K562 (cell line): ENCODE measurements around the gene EN1. TPM values are rescaled to one million over a fixed set of nuclear protein-coding genes. Genes with fewer than 3 reads are reported as not detected.

Source experiments
- ATAC-seq: fragments of 200-7000 bp; cut with Tn5 transposase; 3 replicates; pipeline ENCODE4 v1.9.1; 2020; ENCODE audit warnings: moderate library complexity
- BruUV-seq: library from RNA; stranded (reverse); fragments of 400-500 nt; replicated peaks from 2 replicates; lab custom pipeline; 2021; lab: Mats Ljungman, UMichigan
- CTCF ChIA-PET: fragments of 300-600 bp; formaldehyde crosslinking; extraction: SDS; loops from one replicate; lab custom pipeline; 2021; ENCODE audit warnings: low intra/inter-chr PET ratio; lab: Yijun Ruan, JAX
- POLR2A ChIA-PET: fragments of 300-600, 350-650 bp; sonication (Branson Sonifier 250); formaldehyde crosslinking; extraction: SDS; loops from one replicate; lab custom pipeline; 2021; ENCODE audit warnings: antibody characterized with exemption, inconsistent platforms; lab: Yijun Ruan, JAX
- DNase-seq, 4 experiments: peaks; one replicate each; pipeline versions ENCODE4 v3.0.0 to v3.0.0-alpha.2; 2011 to 2018; ENCODE audit warnings: low spot score in 3 of 4, mixed read lengths in 3 of 4; ENCODE audit errors: extremely low read depth in 1 of 4
- FAIRE-seq: peaks from 2 replicates; lab custom pipeline; 2011; peaks lifted over from hg19 to GRCh38; lab: Jason Lieb, UNC
- H2AFZ ChIP-seq: 2 replicates; pipeline ENCODE4 v1.6.0; 2011; ENCODE audit warnings: low read depth, low read length, control low read depth, inconsistent platforms
- H3K27ac ChIP-seq: fragments of 200-600 bp; 3 replicates; pipeline ENCODE4 v1.8.0; 2011; ENCODE audit warnings: low read depth, mild to moderate bottlenecking, control low read depth, inconsistent platforms, low read length, moderate library complexity, mixed read lengths; ENCODE audit errors: extremely low read depth
- H3K27me3 ChIP-seq, 2 experiments: fragments of 300-600 bp in 1 of 2; 2 replicates in 1 of 2; 3 replicates in 1 of 2; pipeline versions ENCODE4 v1.6.0 to v1.8.0; 2011; ENCODE audit warnings: inconsistent platforms in 2 of 2, low read length in 2 of 2, mild to moderate bottlenecking in 1 of 2, mixed read lengths in 1 of 2, moderate library complexity in 1 of 2; ENCODE audit not compliant: control insufficient read depth in 2 of 2, insufficient read depth in 2 of 2
- H3K36me3 ChIP-seq: fragments of 300-600 bp; 3 replicates; pipeline ENCODE4 v1.8.0; 2011; ENCODE audit warnings: mild to moderate bottlenecking, low read length, inconsistent platforms; ENCODE audit not compliant: control insufficient read depth, insufficient read depth
- H3K4me1 ChIP-seq, 2 experiments: fragments of 200-600 bp in 1 of 2; replicated peaks in 1 of 2; 2 replicates in 1 of 2; 3 replicates in 1 of 2; pipeline versions ENCODE4 v1.5.1 to v1.8.0; 2011; ENCODE audit warnings: inconsistent platforms in 2 of 2, low read length in 2 of 2, mild to moderate bottlenecking in 1 of 2, mixed read lengths in 1 of 2, moderate library complexity in 1 of 2; ENCODE audit not compliant: control insufficient read depth in 2 of 2, insufficient read depth in 2 of 2
- H3K4me2 ChIP-seq: 2 replicates; pipeline ENCODE4 v1.6.1; 2011; ENCODE audit warnings: low read length, control low read depth, inconsistent platforms, mixed read lengths; ENCODE audit not compliant: insufficient read depth
- H3K4me3 ChIP-seq: fragments of 200-600 bp; sonication (generic), shearing (Covaris generic); 2 replicates; pipeline ENCODE4 v1.5.1; 2016; ENCODE audit warnings: control low read depth, inconsistent platforms
- H3K79me2 ChIP-seq: fragments of 200-600 bp; 3 replicates; pipeline ENCODE4 v1.8.0; 2011; ENCODE audit warnings: low read length, inconsistent platforms; ENCODE audit not compliant: control insufficient read depth, insufficient read depth
- H3K9ac ChIP-seq, 2 experiments: 2 replicates each; pipeline versions ENCODE4 v1.6.0 to v1.6.1; 2011; ENCODE audit warnings: low read depth in 2 of 2, low read length in 2 of 2, control low read depth in 1 of 2, inconsistent platforms in 1 of 2, mild to moderate bottlenecking in 1 of 2, mixed read lengths in 1 of 2; ENCODE audit not compliant: insufficient read depth in 1 of 2
- H3K9me1 ChIP-seq: one replicate; pipeline ENCODE4 v1.6.0; 2011; ENCODE audit warnings: inconsistent platforms, mild to moderate bottlenecking, low read length, moderate library complexity; ENCODE audit not compliant: control insufficient read depth, insufficient read depth
- H3K9me3 ChIP-seq: replicated peaks from 2 replicates; pipeline ENCODE4 v1.5.1; 2011; ENCODE audit warnings: low read depth, low read length, inconsistent platforms; ENCODE audit not compliant: control insufficient read depth, insufficient read depth
- H4K20me1 ChIP-seq: replicated peaks from 2 replicates; pipeline ENCODE4 v1.6.1; 2011; ENCODE audit warnings: low read length, inconsistent platforms, mixed read lengths; ENCODE audit not compliant: control insufficient read depth, insufficient read depth
- ARID1B ChIP-seq: fragments of 450-650 bp; IDR thresholded peaks from 2 replicates; pipeline ENCODE4 v1.6.1; 2016; ENCODE audit warnings: antibody characterized with exemption, mild to moderate bottlenecking, inconsistent platforms
- CREM ChIP-seq: IDR thresholded peaks from 2 replicates; pipeline ENCODE4 v1.6.1; 2014; ENCODE audit warnings: antibody characterized with exemption, low read depth
- JUN ChIP-seq, 2 experiments: sonication (generic) in 1 of 2; formaldehyde crosslinking in 1 of 2; IDR thresholded peaks; 2 replicates each; pipeline versions ENCODE4 v1.6.1 to v1.8.0; 2012 to 2022; ENCODE audit warnings: borderline replicate concordance in 2 of 2, mild to moderate bottlenecking in 2 of 2, improper control_type of control experiment in 1 of 2, low read depth in 1 of 2, low read length in 1 of 2, missing genetic modification reagents in 1 of 2
- KLF16 ChIP-seq: IDR thresholded peaks from 2 replicates; pipeline ENCODE4 v1.6.1; 2016; ENCODE audit warnings: antibody characterized with exemption
- MTA2 ChIP-seq: fragments of 450-650 bp; IDR thresholded peaks from 2 replicates; pipeline ENCODE4 v1.6.1; 2016; ENCODE audit warnings: low read depth
- NCOR1 ChIP-seq: fragments of 450-650 bp; IDR thresholded peaks from 2 replicates; pipeline ENCODE4 v1.6.1; 2016; ENCODE audit warnings: mild to moderate bottlenecking, moderate library complexity
- SIX5 ChIP-seq, 2 experiments: IDR thresholded peaks; 2 replicates each; pipeline ENCODE4 v1.6.1; 2011; ENCODE audit warnings: low read length in 2 of 2, borderline replicate concordance in 1 of 2, low read depth in 1 of 2, mild to moderate bottlenecking in 1 of 2, moderate library complexity in 1 of 2; ENCODE audit not compliant: insufficient read depth in 1 of 2
- STAT6 ChIP-seq: sonication (generic); formaldehyde crosslinking; IDR thresholded peaks from 2 replicates; pipeline ENCODE4 v1.8.1; 2023; ENCODE audit warnings: mild to moderate bottlenecking, missing genetic modification reagents
- TAF7 ChIP-seq: fragments of 450-650 bp; IDR thresholded peaks from 2 replicates; pipeline ENCODE4 v1.6.1; 2016; ENCODE audit warnings: missing genetic modification characterization, missing compliant biosample characterization
- TCF15 ChIP-seq: fragments of 250-450 bp; sonication (Bioruptor Pico); IDR thresholded peaks from 2 replicates; pipeline ENCODE4 v1.8.0; 2022; ENCODE audit warnings: moderate library complexity, mild to moderate bottlenecking, inconsistent platforms
- YBX1 ChIP-seq: fragments of 450-650 bp; IDR thresholded peaks from 2 replicates; pipeline ENCODE4 v1.7.1; 2016; ENCODE audit warnings: mild to moderate bottlenecking
- ZHX1 ChIP-seq: fragments of 150-350 bp; conservative IDR thresholded peaks from 2 replicates; pipeline ENCODE4 v1.6.1; 2014; ENCODE audit warnings: low read length
- ZNF175 ChIP-seq: fragments of 200-800 bp; sonication (Bioruptor generic); IDR thresholded peaks from 2 replicates; pipeline ENCODE4 v1.6.1; 2016; ENCODE audit warnings: low read depth, mild to moderate bottlenecking, missing genetic modification characterization, missing compliant biosample characterization
- ZNF384 ChIP-seq: IDR thresholded peaks from 2 replicates; pipeline ENCODE4 v1.6.1; 2012; ENCODE audit warnings: low read depth, low read length, improper control_type of control experiment
- ZNF644 ChIP-seq: fragments of 200-800 bp; sonication (Bioruptor generic); IDR thresholded peaks from 2 replicates; pipeline ENCODE4 v1.6.1; 2016; ENCODE audit warnings: low read depth, missing genetic modification characterization, missing compliant biosample characterization
- WGBS: fragments of 100-300 bp; shearing (Covaris generic); methylation state at CpG from one replicate; pipeline ENCODE4 v1.1.6; 2016; ENCODE audit warnings: low coverage, mixed read lengths; ENCODE audit not compliant: insufficient coverage; ENCODE audit errors: missing lambda C conversion rate; 5-methylcytosine and 5-hydroxymethylcytosine counted together
- in situ Hi-C: fragments of 300-500 bp; cut with MboI; formaldehyde crosslinking; loops from 4 replicates; pipeline ENCODE4 v1.15.0; 2018; ENCODE audit warnings: inconsistent platforms, mixed read lengths
- intact Hi-C: fragments of 100-400 bp; cut with micrococcal nuclease; formaldehyde crosslinking; loops from 2 replicates; pipeline ENCODE4 v1.14.2; 2022
- polyA plus RNA-seq, 8 experiments: library from polyadenylated mRNA; depleted of rRNA in 4 of 8; stranded (reverse) in 5 of 8; unstranded in 3 of 8; fragments of >200 nt; fragmentation: Nextera tagmentation in 2 of 8; fragmentation: Illumina TruSeq in 1 of 8; extraction: Ambion mirVana in 2 of 8; extraction: Trizol in 1 of 8; gene quantifications; 2 replicates each; pipeline versions ENCODE4 v1.2.1 to v1.2.3, GENCODE V29; 2011 to 2014; ENCODE audit warnings: inconsistent platforms in 1 of 8, missing spikeins in 1 of 8
- total RNA-seq, 7 experiments: library from RNA; depleted of rRNA in 6 of 7; stranded (reverse); fragments of >200 nt in 6 of 7; fragmentation: Illumina TruSeq in 2 of 7; extraction: Trizol in 2 of 7; gene quantifications; 2 replicates each; pipeline versions ENCODE4 v1.2.1 to v1.2.3, GENCODE V29; 2011 to 2021; ENCODE audit warnings: low replicate concordance in 1 of 7

Gene EN1
- total and polyA plus RNA-seq, 9 of the 15 experiments (the other 6 are each of a cell fraction or from before 2014, with no cell fraction given) = 0.06 to 2.0 (median 0.51) TPM

- DNase-seq = peak; percentile 78 to 90 (median 81)
- no peaks in the 10 kb centered on the region for H3K27me3 ChIP-seq
- ChIA-PET CTCF (no interaction called here), POLR2A (interaction anchor here (0.9 to 1.3 kb wide), 2 partner anchors 9 to 12 kb away, joined by 4 read pairs; no protein-coding TSS in a partner anchor)
- H3K4me1 ChIP-seq = peaks cover 22 to 39% of the 10 kb centered on the region in 2 experiments
- H3K79me2 ChIP-seq = no peaks in the 10 kb centered on the region
- peak overlapping the region; percentile 65 for H3K27ac ChIP-seq
- peak; percentile 97 for FAIRE-seq
- intact Hi-C loops = no loop called here
- in situ Hi-C loops = no loop called here
- no peaks in the 10 kb centered on the region for H3K9me3 ChIP-seq
- H3K9ac ChIP-seq = peak overlapping the region in 1 of 2 experiments; percentile 26; a peak in 1 of 4 replicates
- peak; percentile 80 for ATAC-seq
- H3K4me2 ChIP-seq = peak overlapping the region; percentile 67
- H3K9me1 ChIP-seq = no peaks in the 10 kb centered on the region
- BruUV-seq = no TSS peak
- peak overlapping the region; percentile 83 for H2AFZ ChIP-seq
- H3K4me3 ChIP-seq = no peak overlapping the region
- no peaks in the 10 kb centered on the region for H4K20me1 ChIP-seq
- 0% methylated on average over 5 of the region's 5 CpGs for WGBS
- H3K36me3 ChIP-seq = no peaks in the 10 kb centered on the region
- TF ChIP-seq ZNF175 (CRISPR knock-in tag) (peak; percentile 71; the same call in 1 of the 2 replicates), YBX1 (no peak), TAF7 (tag) (no peak), ZNF644 (tag) (no peak), CREM (peak; percentile 79), ZNF384 (no peak), STAT6 (CRISPR knock-in tag) (no peak), JUN (IDR thresholded peaks at IDR 0.05; ENCODE audit: borderline replicate concordance, low read depth, low read length) (peak; percentile 95), JUN (CRISPR knock-in tag; IDR thresholded peaks at IDR 0.05; ENCODE audit: borderline replicate concordance) (no peak), SIX5 (IDR thresholded peaks at IDR 0.05; ENCODE audit: borderline replicate concordance in 1 of 2, insufficient read depth in 1 of 2, low read depth in 1 of 2, low read length in 2 of 2) (no peak), ZHX1 (no peak), MTA2 (peak; percentile 78), KLF16 (peak; percentile 77; the same call in 1 of the 2 replicates), ARID1B (peak; percentile 97), NCOR1 (peak; percentile 88), TCF15 (CRISPR knock-in tag) (no peak)
These were observed 44.4 kb downstream of the EN1 start for GRCh38 chr2:118803012-118803411.
